HepG2 (cell line): ENCODE results near the gene AGAP3. TPM values are rescaled to one million over a fixed set of nuclear protein-coding genes. Genes with fewer than 3 reads are reported as not detected.

Experiments used
- AKNA ChIP-seq: sonication (generic); formaldehyde crosslinking; IDR thresholded peaks from 2 replicates; pipeline ENCODE4 v1.4.0; 2020; ENCODE audit warnings: missing genetic modification reagents, borderline replicate concordance
- ATRX ChIP-seq: sonication (generic); formaldehyde crosslinking; IDR thresholded peaks from 2 replicates; pipeline ENCODE4 v1.4.0; 2020; ENCODE audit warnings: missing genetic modification reagents, borderline replicate concordance
- RCOR2 ChIP-seq: IDR thresholded peaks from 2 replicates; pipeline ENCODE4 v1.6.1; 2016; ENCODE audit warnings: missing biosample characterization, missing genetic modification reagents
- ZFP82 ChIP-seq: sonication (generic); formaldehyde crosslinking; IDR thresholded peaks from 2 replicates; pipeline ENCODE4 v1.5.1; 2020; ENCODE audit warnings: mild to moderate bottlenecking, missing genetic modification reagents, borderline replicate concordance
- ZNF468 ChIP-seq: sonication (generic); formaldehyde crosslinking; IDR thresholded peaks from 2 replicates; pipeline ENCODE4 v1.8.0; 2022; ENCODE audit warnings: mild to moderate bottlenecking, moderate library complexity, missing genetic modification reagents
- ZNF800 ChIP-seq: sonication (generic); formaldehyde crosslinking; IDR thresholded peaks from 2 replicates; pipeline ENCODE4 v1.4.0; 2020; ENCODE audit warnings: missing genetic modification reagents
- polyA plus RNA-seq, 8 experiments: library from polyadenylated mRNA; depleted of rRNA in 3 of 8; stranded (reverse) in 7 of 8; unstranded in 1 of 8; fragments of >200 nt; fragmentation: Illumina TruSeq in 4 of 8; extraction: Trizol in 4 of 8; gene quantifications; 2 replicates each; pipeline versions ENCODE4 v1.2.1 to v1.2.3, GENCODE V29; 2011 to 2016; ENCODE audit warnings: low read depth in 4 of 8, missing spikeins in 1 of 8, mixed read lengths in 1 of 8; ENCODE audit not compliant: insufficient read depth in 1 of 8
- total RNA-seq, 5 experiments: library from RNA; depleted of rRNA; stranded (reverse); fragments of >200 nt; fragmentation: Illumina TruSeq; extraction: Trizol; gene quantifications; 2 replicates each; pipeline ENCODE4 v1.2.3, GENCODE V29; 2016; ENCODE audit warnings: low read depth in 1 of 5

AGAP3 gene
- total and polyA plus RNA-seq, 2 of the 13 experiments (the other 11 are each of a cell fraction or from before 2014, with no cell fraction given), result 31.3 to 61.4 TPM

- no peak for TF ChIP-seq AKNA (CRISPR knock-in tag)
- no peak for TF ChIP-seq ZNF800 (CRISPR knock-in tag)
- TF ChIP-seq RCOR2, result no peak
- no peak for TF ChIP-seq ATRX
- TF ChIP-seq ZNF468 (CRISPR knock-in tag), result no peak
- TF ChIP-seq ZFP82 (CRISPR knock-in tag), result no peak
Observed at GRCh38 chr7:151056283-151056665, 30.0 kb upstream of the AGAP3 start (continued).
